Fibroblast of villous mesenchyme (primary cell): ENCODE data around the gene LDLRAP1. TPM values are rescaled to one million over a fixed set of nuclear protein-coding genes. Genes with fewer than 3 reads are reported as not detected.

ENCODE experiments used
- DNase-seq: peaks from one replicate; pipeline ENCODE4 v3.0.0-alpha.2; 2010; ENCODE audit warnings: low read depth
- H3K4me3 ChIP-seq: 2 replicates; pipeline ENCODE4 v1.5.1; 2011; ENCODE audit warnings: low read depth, mild to moderate bottlenecking, low read length
- CTCF ChIP-seq: IDR thresholded peaks from 2 replicates; pipeline ENCODE4 v1.5.1; 2012; ENCODE audit warnings: low read depth, mild to moderate bottlenecking, low read length; ENCODE audit not compliant: insufficient read depth
- total RNA-seq: library from RNA; depleted of rRNA; stranded (reverse); fragments of >200 nt; gene quantifications from 2 replicates; pipeline ENCODE4 v1.2.3, GENCODE V29; 2012

The LDLRAP1 gene
- total RNA-seq, 1 donor = 24.6 TPM

- no peak overlapping the region for H3K4me3 ChIP-seq
- no peak for DNase-seq
- TF ChIP-seq CTCF = no peak
Observed at GRCh38 chr1:25561421-25562100, 18.2 kb downstream of the LDLRAP1 start.

GRCh38 chr1:25562101-25562927 lies 18.9 kb downstream of the LDLRAP1 start:
- no peak for DNase-seq
- H3K4me3 ChIP-seq = no peak overlapping the region
- TF ChIP-seq CTCF = no peak

- no peak overlapping the region for H3K4me3 ChIP-seq
- DNase-seq = no peak
- no peak for TF ChIP-seq CTCF
Observed at GRCh38 chr1:25562928-25563283, 19.5 kb downstream of the LDLRAP1 start.

- no peak for TF ChIP-seq CTCF
- no peak for DNase-seq
- H3K4me3 ChIP-seq = no peak overlapping the region
Observed at GRCh38 chr1:25563330-25564215, 20.2 kb downstream of the LDLRAP1 start.

GRCh38 chr1:25564777-25565574 lies 21.6 kb downstream of the LDLRAP1 start:
- no peak for TF ChIP-seq CTCF
- no peak for DNase-seq
- no peak overlapping the region for H3K4me3 ChIP-seq

- no peak for DNase-seq
Observed at GRCh38 chr1:25565626-25566025, 22.2 kb downstream of the LDLRAP1 start.

More at GRCh38 chr1:25565626-25566025, 22.2 kb downstream of the LDLRAP1 start:
- no peak overlapping the region for H3K4me3 ChIP-seq
- TF ChIP-seq CTCF = no peak
